ENCODE results near the gene TPI1.

Gene TPI1

GRCh38 chr12:6828781-6829535, 38.4 kb upstream of the TPI1 start:
- DNase-seq: no peak

GRCh38 chr12:6829536-6830220, 37.7 kb upstream of the TPI1 start:
- no peak for DNase-seq

GRCh38 chr12:6830286-6830890, 36.9 kb upstream of the TPI1 start:
- DNase-seq: no peak

GRCh38 chr12:6830999-6831398, 36.3 kb upstream of the TPI1 start:
- DNase-seq: no peak

- no peak for DNase-seq
Measured at GRCh38 chr12:6831450-6831995, 35.8 kb upstream of the TPI1 start.

- no peak for DNase-seq
Measured at GRCh38 chr12:6832125-6832524, 35.2 kb upstream of the TPI1 start.

GRCh38 chr12:6833189-6833890, 34.0 kb upstream of the TPI1 start:
- DNase-seq: no peak

GRCh38 chr12:6834254-6834653, 33.1 kb upstream of the TPI1 start:
- DNase-seq: no peak

- DNase-seq: no peak
Measured at GRCh38 chr12:6834873-6835272, 32.5 kb upstream of the TPI1 start.

- DNase-seq: no peak
Measured at GRCh38 chr12:6836851-6837250, 30.5 kb upstream of the TPI1 start.

- DNase-seq: no peak
Measured at GRCh38 chr12:6837370-6838060, 29.8 kb upstream of the TPI1 start.

GRCh38 chr12:6838854-6839253, 28.5 kb upstream of the TPI1 start:
- DNase-seq: no peak

GRCh38 chr12:6839482-6840201, 27.7 kb upstream of the TPI1 start:
- peak; percentile 54 to 80 for DNase-seq

GRCh38 chr12:6840330-6840729, 27.0 kb upstream of the TPI1 start:
- no peak for DNase-seq

GRCh38 chr12:6840761-6841515, 26.4 kb upstream of the TPI1 start, which contains the start of gene GNB3:
TSS of gene GNB3 (plus strand) at chr12:6840925. CDS start at chr12:6841288, 363 bp downstream.
- DNase-seq: no peak

GRCh38 chr12:6842075-6842474, 25.3 kb upstream of the TPI1 start:
- DNase-seq: no peak

- no peak for DNase-seq
Measured at GRCh38 chr12:6843118-6843902, 24.0 kb upstream of the TPI1 start.

- no peak for DNase-seq
Measured at GRCh38 chr12:6845395-6845794, 21.9 kb upstream of the TPI1 start.

- no peak for DNase-seq
Measured at GRCh38 chr12:6846316-6846869, 20.9 kb upstream of the TPI1 start.

- no peak for DNase-seq
Measured at GRCh38 chr12:6847676-6848075, 19.7 kb upstream of the TPI1 start.
